Nephron (organoid): ENCODE results near the gene SLC28A2.
A peak's percentile ranks its signal among the peaks of the same experiment; 100 is the strongest.

Source experiments
- H3K27ac Mint-ChIP-seq, 3 experiments: 2 replicates each; pipeline ENCODE4 v1.8.0; 2020; ENCODE audit warnings: mixed read lengths in 3 of 3, mild to moderate bottlenecking in 2 of 3, moderate library complexity in 1 of 3
- H3K27me3 Mint-ChIP-seq: 2 replicates; pipeline ENCODE4 v1.8.0; 2021; ENCODE audit warnings: low read depth, mild to moderate bottlenecking, moderate library complexity, mixed read lengths
- H3K36me3 Mint-ChIP-seq: 2 replicates; pipeline ENCODE4 v1.8.0; 2020; ENCODE audit warnings: low read depth, mixed read lengths
- H3K4me1 Mint-ChIP-seq: 2 replicates; pipeline ENCODE4 v1.8.0; 2020; ENCODE audit warnings: mixed read lengths
- H3K4me3 Mint-ChIP-seq, 3 experiments: 2 replicates each; pipeline ENCODE4 v1.8.0; 2020; ENCODE audit warnings: mild to moderate bottlenecking in 3 of 3, mixed read lengths in 3 of 3, moderate library complexity in 2 of 3
- H3K9me3 Mint-ChIP-seq: 2 replicates; pipeline ENCODE4 v1.8.0; 2020; ENCODE audit warnings: mixed read lengths
- TF ChIP-seq, protein P1 (sequence below), 3 experiments: fragments of 200-600 bp; sonication (generic); IDR thresholded peaks; one replicate each; pipeline ENCODE4 v1.5.0; 2021; ENCODE audit warnings: antibody characterized with exemption in 3 of 3; ENCODE audit not compliant: unreplicated experiment in 3 of 3

The SLC28A2 gene, protein sequence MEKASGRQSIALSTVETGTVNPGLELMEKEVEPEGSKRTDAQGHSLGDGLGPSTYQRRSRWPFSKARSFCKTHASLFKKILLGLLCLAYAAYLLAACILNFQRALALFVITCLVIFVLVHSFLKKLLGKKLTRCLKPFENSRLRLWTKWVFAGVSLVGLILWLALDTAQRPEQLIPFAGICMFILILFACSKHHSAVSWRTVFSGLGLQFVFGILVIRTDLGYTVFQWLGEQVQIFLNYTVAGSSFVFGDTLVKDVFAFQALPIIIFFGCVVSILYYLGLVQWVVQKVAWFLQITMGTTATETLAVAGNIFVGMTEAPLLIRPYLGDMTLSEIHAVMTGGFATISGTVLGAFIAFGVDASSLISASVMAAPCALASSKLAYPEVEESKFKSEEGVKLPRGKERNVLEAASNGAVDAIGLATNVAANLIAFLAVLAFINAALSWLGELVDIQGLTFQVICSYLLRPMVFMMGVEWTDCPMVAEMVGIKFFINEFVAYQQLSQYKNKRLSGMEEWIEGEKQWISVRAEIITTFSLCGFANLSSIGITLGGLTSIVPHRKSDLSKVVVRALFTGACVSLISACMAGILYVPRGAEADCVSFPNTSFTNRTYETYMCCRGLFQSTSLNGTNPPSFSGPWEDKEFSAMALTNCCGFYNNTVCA

GRCh38 chr15:45251888-45252287 is at the start of gene SLC28A2:
Gene SLC28A2, plus strand, starts transcription at chr15:45252234. Its CDS starts 982 bp downstream, at chr15:45253216.
- H3K27ac Mint-ChIP-seq, result no peak within 1 kb of the TSS

GRCh38 chr15:45203182-45203581 is 48.9 kb upstream of the SLC28A2 start:
- Mint-ChIP-seq H3K4me3 (no peak overlapping the region), H3K9me3 (no peaks in the 10 kb centered on the region), H3K27ac (peak overlapping the region in 1 of 3 experiments; percentile 69)

More at GRCh38 chr15:45251888-45252287, at the start of gene SLC28A2:
- TF ChIP-seq, protein P1, sequence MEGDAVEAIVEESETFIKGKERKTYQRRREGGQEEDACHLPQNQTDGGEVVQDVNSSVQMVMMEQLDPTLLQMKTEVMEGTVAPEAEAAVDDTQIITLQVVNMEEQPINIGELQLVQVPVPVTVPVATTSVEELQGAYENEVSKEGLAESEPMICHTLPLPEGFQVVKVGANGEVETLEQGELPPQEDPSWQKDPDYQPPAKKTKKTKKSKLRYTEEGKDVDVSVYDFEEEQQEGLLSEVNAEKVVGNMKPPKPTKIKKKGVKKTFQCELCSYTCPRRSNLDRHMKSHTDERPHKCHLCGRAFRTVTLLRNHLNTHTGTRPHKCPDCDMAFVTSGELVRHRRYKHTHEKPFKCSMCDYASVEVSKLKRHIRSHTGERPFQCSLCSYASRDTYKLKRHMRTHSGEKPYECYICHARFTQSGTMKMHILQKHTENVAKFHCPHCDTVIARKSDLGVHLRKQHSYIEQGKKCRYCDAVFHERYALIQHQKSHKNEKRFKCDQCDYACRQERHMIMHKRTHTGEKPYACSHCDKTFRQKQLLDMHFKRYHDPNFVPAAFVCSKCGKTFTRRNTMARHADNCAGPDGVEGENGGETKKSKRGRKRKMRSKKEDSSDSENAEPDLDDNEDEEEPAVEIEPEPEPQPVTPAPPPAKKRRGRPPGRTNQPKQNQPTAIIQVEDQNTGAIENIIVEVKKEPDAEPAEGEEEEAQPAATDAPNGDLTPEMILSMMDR (IDR thresholded peaks at IDR 0.05; ENCODE audit: unreplicated experiment in 3 of 3), result no peak
- no peaks in the 10 kb centered on the region for H3K4me1 Mint-ChIP-seq
- H3K9me3 Mint-ChIP-seq, result peaks cover 3% of the 10 kb centered on the region
- no peak within 1 kb of the TSS for H3K4me3 Mint-ChIP-seq
- H3K36me3 Mint-ChIP-seq, result no peaks in the 10 kb centered on the region
- H3K27me3 Mint-ChIP-seq, result no peaks in the 10 kb centered on the region

DNA sequence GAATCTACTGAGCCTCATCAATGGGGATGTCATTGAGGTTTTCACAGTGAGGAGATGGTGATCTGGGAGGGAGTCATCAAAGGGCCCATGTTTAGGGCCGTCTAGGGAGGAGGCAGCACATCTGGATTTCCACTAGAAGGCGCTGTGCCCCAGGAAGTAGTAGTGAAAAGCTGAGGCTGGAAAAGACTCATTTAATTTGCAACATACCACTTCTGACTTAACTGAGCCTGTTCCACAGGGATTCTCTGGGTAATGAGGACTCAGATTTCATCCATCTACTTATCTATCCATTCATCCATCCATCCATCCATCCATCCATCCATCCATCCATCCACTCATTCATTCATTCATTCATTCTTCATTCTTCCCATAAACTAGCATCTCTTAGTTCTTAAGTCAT is 46.8 kb upstream of the SLC28A2 start:
- Mint-ChIP-seq H3K27ac (no peak overlapping the region), H3K27me3 (peaks cover 17% of the 10 kb centered on the region), H3K9me3 (peaks cover 2% of the 10 kb centered on the region), H3K4me1 (peaks cover 9% of the 10 kb centered on the region), H3K4me3 (peak overlapping the region in 1 of 3 experiments; percentile 49), H3K36me3 (no peaks in the 10 kb centered on the region)
- TF ChIP-seq, protein P1 (IDR thresholded peaks at IDR 0.05; ENCODE audit: unreplicated experiment in 3 of 3), result peak; percentile 62 to 76 (median 69)

More at GRCh38 chr15:45203182-45203581, 48.9 kb upstream of the SLC28A2 start:
- Mint-ChIP-seq H3K27me3 (peaks cover 17% of the 10 kb centered on the region), H3K4me1 (peaks cover 9% of the 10 kb centered on the region), H3K36me3 (no peaks in the 10 kb centered on the region)
- TF ChIP-seq, protein P1 (IDR thresholded peaks at IDR 0.05; ENCODE audit: unreplicated experiment in 3 of 3), result no peak

- peaks cover 6% of the 10 kb centered on the region for H3K9me3 Mint-ChIP-seq
- H3K27ac Mint-ChIP-seq, result no peak overlapping the region
- TF ChIP-seq, protein P1 (IDR thresholded peaks at IDR 0.05; ENCODE audit: unreplicated experiment in 3 of 3), result no peak
- no peak overlapping the region for H3K4me3 Mint-ChIP-seq
- H3K27me3 Mint-ChIP-seq, result peaks cover under 1% of the 10 kb centered on the region
- H3K4me1 Mint-ChIP-seq, result no peaks in the 10 kb centered on the region
- no peaks in the 10 kb centered on the region for H3K36me3 Mint-ChIP-seq
These were observed 39.5 kb upstream of the SLC28A2 start for GRCh38 chr15:45212493-45212892.

GRCh38 chr15:45221053-45221599 is 30.9 kb upstream of the SLC28A2 start:
- H3K4me1 Mint-ChIP-seq, result no peaks in the 10 kb centered on the region
- H3K27ac Mint-ChIP-seq, result no peak overlapping the region
- H3K36me3 Mint-ChIP-seq, result no peaks in the 10 kb centered on the region
- no peak overlapping the region for H3K4me3 Mint-ChIP-seq
- no peaks in the 10 kb centered on the region for H3K9me3 Mint-ChIP-seq
- peaks cover 19% of the 10 kb centered on the region for H3K27me3 Mint-ChIP-seq
- TF ChIP-seq, protein P1 (IDR thresholded peaks at IDR 0.05; ENCODE audit: unreplicated experiment in 3 of 3), result no peak
